HEK293 (cell line): ENCODE results near the gene TRIM50.
"Not testable (repeated sequence)": the region's sequence is repeated elsewhere in the genome, so short reads cannot be mapped to it uniquely, and the experiment has no call there.

Experiments
- CTCF ChIP-seq: fragments of 450-650 bp; formaldehyde crosslinking; IDR thresholded peaks from 2 replicates; pipeline ENCODE4 v1.5.1; 2016; ENCODE audit warnings: missing biosample characterization, missing genetic modification characterization
- PBX3 ChIP-seq: sonication (generic); formaldehyde crosslinking; IDR thresholded peaks from 2 replicates; pipeline ENCODE4 v1.8.1; 2022; ENCODE audit warnings: mild to moderate bottlenecking, moderate library complexity, missing genetic modification reagents
- SP2 ChIP-seq: fragments of 450-650 bp; formaldehyde crosslinking; IDR thresholded peaks from 2 replicates; pipeline ENCODE4 v1.5.1; 2016; ENCODE audit warnings: missing biosample characterization, missing genetic modification characterization
- YY1 ChIP-seq: fragments of 450-650 bp; formaldehyde crosslinking; IDR thresholded peaks from 2 replicates; pipeline ENCODE4 v1.5.1; 2018; ENCODE audit warnings: missing biosample characterization, missing genetic modification characterization
- ZFP41 ChIP-seq: fragments of 450-650 bp; formaldehyde crosslinking; IDR thresholded peaks from 2 replicates; pipeline ENCODE4 v1.5.1; 2016; ENCODE audit warnings: missing biosample characterization, missing genetic modification characterization, borderline replicate concordance
- ZNF10 ChIP-seq: fragments of 450-650 bp; formaldehyde crosslinking; IDR thresholded peaks from 2 replicates; pipeline ENCODE4 v1.5.1; 2017; ENCODE audit warnings: missing biosample characterization, missing genetic modification characterization
- ZNF426 ChIP-seq: fragments of 450-650 bp; formaldehyde crosslinking; IDR thresholded peaks from 2 replicates; pipeline ENCODE4 v1.5.1; 2017; ENCODE audit warnings: missing biosample characterization, missing genetic modification characterization, mild to moderate bottlenecking, inconsistent platforms, moderate library complexity
- ZNF664 ChIP-seq: fragments of 450-650 bp; formaldehyde crosslinking; IDR thresholded peaks from 2 replicates; pipeline ENCODE4 v1.5.1; 2016; ENCODE audit warnings: missing biosample characterization, missing genetic modification characterization
- ZNF785 ChIP-seq: fragments of 450-650 bp; formaldehyde crosslinking; IDR thresholded peaks from 2 replicates; pipeline ENCODE4 v1.5.1; 2016; ENCODE audit warnings: missing biosample characterization, missing genetic modification characterization

- not testable (repeated sequence) for TF ChIP-seq ZFP41 (tag by site-specific recombination); CTCF (tag by site-specific recombination); ZNF664 (tag by site-specific recombination); YY1 (tag by site-specific recombination); SP2 (tag by site-specific recombination); PBX3 (CRISPR knock-in tag); ZNF10 (tag by site-specific recombination); ZNF426 (tag by site-specific recombination); ZNF785
Measured at GRCh38 chr7:73325424-73325823, 2.5 kb downstream of the TRIM50 start.
